H9 (cell line): ENCODE measurements around the gene CERKL. TPM values are rescaled to one million over a fixed set of nuclear protein-coding genes. Genes with fewer than 3 reads are reported as not detected.

Source experiments
- DNase-seq: peaks from one replicate; pipeline ENCODE4 v3.0.0-alpha.2; 2017
- H2AFZ ChIP-seq: one replicate; pipeline ENCODE4 v1.6.1; 2013; ENCODE audit warnings: mild to moderate bottlenecking, low read length, control low read depth, moderate library complexity
- H2AK5ac ChIP-seq: 2 replicates; pipeline ENCODE4 v1.6.1; 2013; ENCODE audit warnings: low read length, control low read depth, mixed read lengths; ENCODE audit not compliant: insufficient read length
- H2BK120ac ChIP-seq: one replicate; pipeline ENCODE4 v1.6.1; 2013; ENCODE audit warnings: low read depth, mild to moderate bottlenecking, low read length, control low read depth, inconsistent platforms; ENCODE audit not compliant: poor library complexity, severe bottlenecking
- H2BK12ac ChIP-seq: 2 replicates; pipeline ENCODE4 v1.6.1; 2013; ENCODE audit warnings: low read length, control low read depth, mixed read lengths, low read depth; ENCODE audit not compliant: insufficient read length
- H2BK15ac ChIP-seq: 2 replicates; pipeline ENCODE4 v1.6.1; 2013; ENCODE audit warnings: low read depth, low read length, control low read depth
- H2BK20ac ChIP-seq: one replicate; pipeline ENCODE4 v1.6.1; 2013; ENCODE audit warnings: low read depth, mild to moderate bottlenecking, low read length, control low read depth, inconsistent platforms; ENCODE audit not compliant: poor library complexity, severe bottlenecking
- H2BK5ac ChIP-seq: 2 replicates; pipeline ENCODE4 v1.6.1; 2013; ENCODE audit warnings: low read length, control low read depth, mixed read lengths; ENCODE audit not compliant: insufficient read length
- H3K14ac ChIP-seq: 2 replicates; pipeline ENCODE4 v1.6.1; 2013; ENCODE audit warnings: low read length, control low read depth; ENCODE audit not compliant: insufficient read depth
- H3K18ac ChIP-seq: 2 replicates; pipeline ENCODE4 v1.6.1; 2013; ENCODE audit warnings: low read depth, mild to moderate bottlenecking, mixed read lengths, low read length, control low read depth; ENCODE audit not compliant: insufficient read length
- H3K23ac ChIP-seq: 2 replicates; pipeline ENCODE4 v1.6.1; 2013; ENCODE audit warnings: low read length, control low read depth, mixed read lengths, low read depth; ENCODE audit not compliant: insufficient read length
- H3K23me2 ChIP-seq: 2 replicates; pipeline ENCODE4 v1.6.1; 2013; ENCODE audit warnings: low read depth, mild to moderate bottlenecking, mixed read lengths, low read length, control low read depth; ENCODE audit not compliant: insufficient read length, poor library complexity, severe bottlenecking
- H3K27ac ChIP-seq: 2 replicates; pipeline ENCODE4 v1.5.1; 2013; ENCODE audit warnings: low read length, control low read depth, mixed read lengths, low read depth; ENCODE audit not compliant: insufficient read length
- H3K27me3 ChIP-seq: 2 replicates; pipeline ENCODE4 v1.6.1; 2013; ENCODE audit warnings: low read length, control low read depth, inconsistent platforms; ENCODE audit not compliant: insufficient read depth
- H3K4ac ChIP-seq: 2 replicates; pipeline ENCODE4 v1.6.1; 2013; ENCODE audit warnings: low read depth, mild to moderate bottlenecking, control low read depth, inconsistent platforms, low read length, moderate library complexity
- H3K4me1 ChIP-seq: 2 replicates; pipeline ENCODE4 v1.6.1; 2013; ENCODE audit warnings: low read length, control low read depth, inconsistent platforms; ENCODE audit not compliant: insufficient read depth
- H3K4me2 ChIP-seq: 2 replicates; pipeline ENCODE4 v1.6.1; 2013; ENCODE audit warnings: low read length, control low read depth, mixed read lengths; ENCODE audit not compliant: insufficient read length, insufficient read depth
- H3K56ac ChIP-seq: 2 replicates; pipeline ENCODE4 v1.6.1; 2013; ENCODE audit warnings: low read depth, mild to moderate bottlenecking, mixed read lengths, low read length, control low read depth; ENCODE audit not compliant: insufficient read length
- H3K79me1 ChIP-seq: 2 replicates; pipeline ENCODE4 v1.6.1; 2013; ENCODE audit warnings: low read depth, mild to moderate bottlenecking, moderate library complexity, low read length, control low read depth, inconsistent platforms; ENCODE audit not compliant: insufficient read depth, poor library complexity, severe bottlenecking
- H3K79me2 ChIP-seq: 2 replicates; pipeline ENCODE4 v1.6.1; 2013; ENCODE audit warnings: low read length, control low read depth, inconsistent platforms; ENCODE audit not compliant: insufficient read depth
- H3K9ac ChIP-seq: 2 replicates; pipeline ENCODE4 v1.6.1; 2013; ENCODE audit warnings: low read length, control low read depth, mixed read lengths; ENCODE audit not compliant: insufficient read length; ENCODE audit errors: extremely low read depth
- H3K9me3 ChIP-seq: one replicate; pipeline ENCODE4 v1.6.1; 2013; ENCODE audit warnings: low read depth, low read length, inconsistent platforms; ENCODE audit not compliant: control insufficient read depth
- H3T11ph ChIP-seq: one replicate; pipeline ENCODE4 v1.6.1; 2013; ENCODE audit warnings: mild to moderate bottlenecking, low read length, control low read depth, inconsistent platforms
- H4K20me1 ChIP-seq: one replicate; pipeline ENCODE4 v1.6.1; 2013; ENCODE audit not compliant: control insufficient read depth, insufficient read length, insufficient read depth
- H4K5ac ChIP-seq: 2 replicates; pipeline ENCODE4 v1.6.1; 2013; ENCODE audit warnings: low read depth, mild to moderate bottlenecking, mixed read lengths, low read length, control low read depth; ENCODE audit not compliant: insufficient read length
- H4K8ac ChIP-seq: replicated peaks from 2 replicates; pipeline ENCODE4 v1.6.1; 2013; ENCODE audit warnings: low read length, control low read depth, mixed read lengths, low read depth; ENCODE audit not compliant: insufficient read length
- H4K91ac ChIP-seq: 2 replicates; pipeline ENCODE4 v1.6.1; 2013; ENCODE audit warnings: low read depth, mild to moderate bottlenecking, moderate library complexity, mixed read lengths, low read length, control low read depth; ENCODE audit not compliant: insufficient read length
- H3K27ac Mint-ChIP-seq, 3 experiments: 2 replicates in 2 of 3; 3 replicates in 1 of 3; pipeline ENCODE4 v1.8.0; 2020 to 2021; ENCODE audit warnings: mixed read lengths in 3 of 3, mild to moderate bottlenecking in 1 of 3, moderate library complexity in 1 of 3
- H3K27me3 Mint-ChIP-seq: 2 replicates; pipeline ENCODE4 v1.8.0; 2021; ENCODE audit warnings: low read depth, mild to moderate bottlenecking, moderate library complexity, mixed read lengths
- H3K36me3 Mint-ChIP-seq, 3 experiments: 2 replicates in 2 of 3; 3 replicates in 1 of 3; pipeline ENCODE4 v1.8.0; 2020 to 2021; ENCODE audit warnings: low read depth in 3 of 3, mixed read lengths in 3 of 3; ENCODE audit not compliant: insufficient read depth in 1 of 3
- H3K4me1 Mint-ChIP-seq, 2 experiments: 2 replicates each; pipeline ENCODE4 v1.8.0; 2020; ENCODE audit warnings: mixed read lengths in 2 of 2
- H3K4me3 Mint-ChIP-seq, 2 experiments: 2 replicates in 1 of 2; 3 replicates in 1 of 2; pipeline ENCODE4 v1.8.0; 2020 to 2021; ENCODE audit warnings: mild to moderate bottlenecking in 2 of 2, mixed read lengths in 2 of 2, moderate library complexity in 1 of 2
- H3K9me3 Mint-ChIP-seq, 2 experiments: 2 replicates in 1 of 2; 3 replicates in 1 of 2; pipeline ENCODE4 v1.8.0; 2020; ENCODE audit warnings: mild to moderate bottlenecking in 2 of 2, mixed read lengths in 2 of 2, moderate library complexity in 1 of 2
- WGBS: extraction: QIAGEN DNeasy Blood & Tissue Kit; methylation state at CpG from one replicate; pipeline ENCODE4 v1.1.7; 2013; ENCODE audit warnings: missing lambda C conversion rate, low lambda C conversion rate, mixed read lengths; ENCODE audit not compliant: insufficient read length; ENCODE audit errors: extremely low coverage; 5-methylcytosine and 5-hydroxymethylcytosine counted together
- total RNA-seq: library from RNA; stranded (reverse); gene quantifications from 2 replicates; pipeline ENCODE4 v1.2.1, GENCODE V29; 2021
- TF ChIP-seq, protein P1 (sequence below): fragments of 200-600 bp; sonication (generic); conservative IDR thresholded peaks from 3 replicates; pipeline ENCODE4 v1.8.0; 2021; ENCODE audit warnings: antibody characterized with exemption, mild to moderate bottlenecking

CERKL gene
- total RNA-seq, 1 experiment from 2014 or later: not detected

DNA sequence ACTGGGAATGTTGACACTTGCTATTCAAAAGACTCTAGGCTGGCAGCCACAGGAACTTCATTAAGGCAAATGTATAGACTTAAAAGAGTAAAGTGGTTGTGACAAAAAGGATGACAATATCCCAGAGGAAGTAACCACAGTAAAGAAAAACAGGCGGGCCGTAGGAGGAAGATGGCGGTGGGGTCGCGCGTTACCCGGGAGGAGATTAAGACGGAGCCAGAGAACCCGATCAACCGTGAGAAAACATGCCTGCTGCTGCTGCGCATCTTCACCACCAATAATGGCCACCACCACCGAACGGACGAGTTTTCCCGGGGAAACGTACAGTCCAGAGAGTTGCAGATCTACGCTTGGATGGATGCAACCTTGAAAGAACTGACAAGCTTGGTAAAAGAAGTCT, 37.4 kb upstream of the CERKL start:
- WGBS: no CpG with 5 or more reads among the region's 17 CpGs
- no peak overlapping the region for H3K9ac ChIP-seq
- no peak overlapping the region for H3K27ac Mint-ChIP-seq
- no peaks in the 10 kb centered on the region for H3K4me1 ChIP-seq
- H2BK20ac ChIP-seq: no peak overlapping the region
- H3T11ph ChIP-seq: no peak overlapping the region
- H2AK5ac ChIP-seq: no peak overlapping the region
- no peak overlapping the region for H3K4me3 Mint-ChIP-seq
- no peaks in the 10 kb centered on the region; a peak in 1 of 4 replicates for H3K4me1 Mint-ChIP-seq
- no peak overlapping the region for H2AFZ ChIP-seq
- H3K14ac ChIP-seq: no peak overlapping the region
- H3K23ac ChIP-seq: no peak overlapping the region
- no peak overlapping the region for H3K56ac ChIP-seq
- no peak overlapping the region for H3K27ac ChIP-seq
- H3K4me2 ChIP-seq: no peak overlapping the region
- no peaks in the 10 kb centered on the region for H4K20me1 ChIP-seq
- no peak overlapping the region for H4K8ac ChIP-seq
- TF ChIP-seq, protein P1, sequence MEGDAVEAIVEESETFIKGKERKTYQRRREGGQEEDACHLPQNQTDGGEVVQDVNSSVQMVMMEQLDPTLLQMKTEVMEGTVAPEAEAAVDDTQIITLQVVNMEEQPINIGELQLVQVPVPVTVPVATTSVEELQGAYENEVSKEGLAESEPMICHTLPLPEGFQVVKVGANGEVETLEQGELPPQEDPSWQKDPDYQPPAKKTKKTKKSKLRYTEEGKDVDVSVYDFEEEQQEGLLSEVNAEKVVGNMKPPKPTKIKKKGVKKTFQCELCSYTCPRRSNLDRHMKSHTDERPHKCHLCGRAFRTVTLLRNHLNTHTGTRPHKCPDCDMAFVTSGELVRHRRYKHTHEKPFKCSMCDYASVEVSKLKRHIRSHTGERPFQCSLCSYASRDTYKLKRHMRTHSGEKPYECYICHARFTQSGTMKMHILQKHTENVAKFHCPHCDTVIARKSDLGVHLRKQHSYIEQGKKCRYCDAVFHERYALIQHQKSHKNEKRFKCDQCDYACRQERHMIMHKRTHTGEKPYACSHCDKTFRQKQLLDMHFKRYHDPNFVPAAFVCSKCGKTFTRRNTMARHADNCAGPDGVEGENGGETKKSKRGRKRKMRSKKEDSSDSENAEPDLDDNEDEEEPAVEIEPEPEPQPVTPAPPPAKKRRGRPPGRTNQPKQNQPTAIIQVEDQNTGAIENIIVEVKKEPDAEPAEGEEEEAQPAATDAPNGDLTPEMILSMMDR: no peak
- H3K79me2 ChIP-seq: no peaks in the 10 kb centered on the region
- H4K91ac ChIP-seq: no peak overlapping the region
- no peaks in the 10 kb centered on the region for H3K9me3 Mint-ChIP-seq
- no peak overlapping the region for H4K5ac ChIP-seq
- no peak overlapping the region for H2BK12ac ChIP-seq
- no peaks in the 10 kb centered on the region for H3K79me1 ChIP-seq
- no peak overlapping the region for H2BK120ac ChIP-seq
- no peak overlapping the region for H3K18ac ChIP-seq
- H3K36me3 Mint-ChIP-seq: no peaks in the 10 kb centered on the region
- H3K27me3 ChIP-seq: no peaks in the 10 kb centered on the region
- no peaks in the 10 kb centered on the region for H3K9me3 ChIP-seq
- no peak overlapping the region for H2BK5ac ChIP-seq
- no peak overlapping the region for H3K4ac ChIP-seq
- peaks cover 73% of the 10 kb centered on the region for H3K27me3 Mint-ChIP-seq
- no peak overlapping the region for H2BK15ac ChIP-seq
- no peak for DNase-seq
- H3K23me2 ChIP-seq: no peaks in the 10 kb centered on the region
